Measurements from ENCODE around the gene IDNK.

IDNK gene

DNA sequence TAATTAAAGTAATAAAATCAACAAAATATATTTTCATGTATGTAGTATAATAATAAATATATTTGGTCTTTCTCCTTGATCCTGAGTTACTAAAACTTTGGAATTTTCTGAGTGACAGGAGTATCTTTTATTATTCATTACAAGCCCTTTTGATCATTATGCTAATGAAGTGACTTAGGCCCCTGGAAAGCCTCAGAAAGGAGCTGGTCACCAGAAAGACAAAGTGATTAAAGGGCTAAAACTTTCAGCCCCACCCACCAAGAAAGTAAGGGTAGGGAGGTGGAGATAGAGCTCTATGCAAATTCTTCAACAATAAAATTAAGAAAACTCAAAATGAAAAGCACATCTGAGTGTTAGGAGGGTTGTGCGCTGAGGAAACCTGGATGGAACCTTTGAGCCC, 57.3 kb downstream of the IDNK start:
- H3K4me3 ChIP-seq (replicated peaks; ENCODE audit: low read depth, low read length), result no peak overlapping the region
- TF ChIP-seq, protein P1, sequence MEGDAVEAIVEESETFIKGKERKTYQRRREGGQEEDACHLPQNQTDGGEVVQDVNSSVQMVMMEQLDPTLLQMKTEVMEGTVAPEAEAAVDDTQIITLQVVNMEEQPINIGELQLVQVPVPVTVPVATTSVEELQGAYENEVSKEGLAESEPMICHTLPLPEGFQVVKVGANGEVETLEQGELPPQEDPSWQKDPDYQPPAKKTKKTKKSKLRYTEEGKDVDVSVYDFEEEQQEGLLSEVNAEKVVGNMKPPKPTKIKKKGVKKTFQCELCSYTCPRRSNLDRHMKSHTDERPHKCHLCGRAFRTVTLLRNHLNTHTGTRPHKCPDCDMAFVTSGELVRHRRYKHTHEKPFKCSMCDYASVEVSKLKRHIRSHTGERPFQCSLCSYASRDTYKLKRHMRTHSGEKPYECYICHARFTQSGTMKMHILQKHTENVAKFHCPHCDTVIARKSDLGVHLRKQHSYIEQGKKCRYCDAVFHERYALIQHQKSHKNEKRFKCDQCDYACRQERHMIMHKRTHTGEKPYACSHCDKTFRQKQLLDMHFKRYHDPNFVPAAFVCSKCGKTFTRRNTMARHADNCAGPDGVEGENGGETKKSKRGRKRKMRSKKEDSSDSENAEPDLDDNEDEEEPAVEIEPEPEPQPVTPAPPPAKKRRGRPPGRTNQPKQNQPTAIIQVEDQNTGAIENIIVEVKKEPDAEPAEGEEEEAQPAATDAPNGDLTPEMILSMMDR (IDR thresholded peaks at IDR 0.05; ENCODE audit: low read depth, low read length, missing control alignments), result no peak
- no peak for DNase-seq (ENCODE audit: extremely low read depth, low read depth)

DNA sequence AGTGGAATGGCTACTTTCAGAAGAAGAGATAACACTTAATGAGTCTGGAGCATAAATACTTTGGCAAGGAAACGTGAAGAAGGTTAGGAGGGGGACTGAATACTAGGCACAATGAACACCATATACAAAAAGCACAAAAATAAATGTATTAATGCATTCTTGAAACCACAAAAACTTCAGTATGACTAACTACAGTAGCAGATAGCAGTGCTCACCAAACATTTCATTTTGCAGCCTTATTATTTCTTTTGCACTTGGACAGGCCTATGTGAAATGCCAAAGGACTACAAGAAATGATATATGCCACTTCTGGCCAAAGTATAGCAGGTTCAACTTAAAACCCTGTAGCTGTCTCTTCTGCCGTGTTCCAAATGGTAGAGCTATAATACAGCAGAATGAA, 58.5 kb downstream of the IDNK start:
- no peak for DNase-seq (ENCODE audit: extremely low read depth, low read depth)
- H3K4me3 ChIP-seq (replicated peaks; ENCODE audit: low read depth, low read length), result no peak overlapping the region
- TF ChIP-seq, protein P1 (IDR thresholded peaks at IDR 0.05; ENCODE audit: low read depth, low read length, missing control alignments), result no peak

DNA sequence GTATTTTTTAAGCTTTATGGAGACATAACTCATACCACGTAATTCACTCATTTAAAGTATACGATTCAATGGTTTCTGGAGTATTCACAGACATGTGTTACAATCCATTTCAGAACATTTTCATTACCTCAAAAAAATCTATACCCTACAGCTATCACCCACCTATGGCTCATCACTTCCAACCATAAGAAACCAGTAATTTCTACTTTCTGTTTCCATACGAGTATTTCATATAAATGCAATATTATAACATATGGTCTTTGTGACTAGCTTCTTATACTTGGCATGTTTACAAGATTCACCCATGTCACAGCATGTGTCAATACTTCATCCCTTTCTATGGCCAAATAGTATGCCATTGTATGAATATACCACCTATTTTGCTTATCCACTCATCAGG, 66.0 kb downstream of the IDNK start:
- H3K4me3 ChIP-seq (replicated peaks; ENCODE audit: low read depth, low read length), result no peak overlapping the region
- TF ChIP-seq, protein P1 (IDR thresholded peaks at IDR 0.05; ENCODE audit: low read depth, low read length, missing control alignments), result no peak
- no peak for DNase-seq (ENCODE audit: extremely low read depth, low read depth)

DNA sequence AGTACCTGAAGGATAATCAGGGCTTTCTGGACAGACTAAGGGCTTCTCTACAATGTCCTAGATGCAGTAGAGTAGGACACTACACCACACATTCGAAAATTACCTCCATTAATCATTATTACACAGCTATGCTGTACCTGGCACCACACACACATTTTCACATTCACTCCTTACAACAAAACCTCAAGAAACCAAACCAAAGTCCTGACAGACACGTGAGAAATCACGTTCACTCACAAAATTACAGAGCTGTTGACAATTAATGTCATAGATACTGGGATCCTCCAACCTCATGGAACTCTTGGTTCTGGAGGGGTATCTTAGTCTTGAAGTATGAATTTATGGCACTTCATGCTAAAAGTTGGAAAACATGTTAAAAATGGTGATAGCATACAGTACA, 68.5 kb downstream of the IDNK start:
- H3K4me3 ChIP-seq (replicated peaks; ENCODE audit: low read depth, low read length), result no peak overlapping the region
- TF ChIP-seq, protein P1 (IDR thresholded peaks at IDR 0.05; ENCODE audit: low read depth, low read length, missing control alignments), result no peak
- no peak for DNase-seq (ENCODE audit: extremely low read depth, low read depth)

Data from HFF-Myc (cell line).